ENCODE measurements around the gene BUD31.

Gene BUD31

DNA sequence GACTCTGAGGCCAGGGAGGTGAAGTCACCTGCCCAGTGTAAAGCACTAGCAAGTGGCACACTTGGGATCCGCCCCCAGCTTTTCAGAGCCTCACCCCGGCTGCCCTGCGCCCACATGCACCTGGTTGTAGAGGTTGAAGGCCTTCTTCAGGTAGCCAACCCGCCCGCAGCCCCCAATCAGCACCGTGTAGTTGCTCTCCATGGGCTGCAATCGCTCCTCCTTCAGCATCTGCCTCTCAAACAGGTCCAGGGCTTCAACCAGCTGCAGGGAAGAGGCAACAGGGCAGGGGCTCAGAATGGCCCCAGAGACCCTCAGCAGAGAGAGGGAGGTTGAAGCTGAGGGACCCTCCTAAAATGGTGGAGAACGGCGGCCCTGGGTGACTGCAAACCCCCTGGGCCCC lies 24.4 kb downstream of the BUD31 start:
- no peak for DNase-seq (ENCODE audit: low read depth)

DNA sequence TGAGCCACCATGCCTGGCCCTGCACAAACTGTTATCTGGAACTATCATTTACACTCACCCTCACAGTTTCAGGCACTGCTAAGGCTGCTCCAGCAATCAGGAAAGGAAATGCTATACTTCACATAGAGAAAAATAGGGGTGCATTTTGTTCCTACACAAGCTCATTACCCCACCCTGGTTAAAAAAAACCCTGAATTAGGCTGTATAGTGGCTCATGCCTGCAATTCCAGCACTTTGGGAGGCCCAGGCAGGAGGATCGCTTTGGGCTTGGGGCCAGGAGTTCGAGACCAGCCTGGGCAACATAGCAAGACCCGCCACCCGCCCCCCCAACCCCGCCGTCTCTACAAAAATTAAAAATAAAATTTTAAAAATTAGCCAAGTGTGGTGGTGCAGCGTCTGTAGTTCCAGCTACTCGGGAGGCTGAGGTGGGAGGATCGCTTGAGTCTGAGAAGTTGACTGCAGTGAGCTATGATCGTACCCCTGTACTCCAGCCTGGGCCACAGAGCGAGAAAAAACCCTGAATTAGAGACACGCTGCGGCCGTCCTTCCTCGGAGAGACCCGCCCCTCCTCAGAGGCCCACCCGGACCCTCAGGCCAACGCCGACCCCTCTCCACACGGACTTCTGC lies 29.3 kb downstream of the BUD31 start:
- no peak for DNase-seq (ENCODE audit: low read depth)

DNA sequence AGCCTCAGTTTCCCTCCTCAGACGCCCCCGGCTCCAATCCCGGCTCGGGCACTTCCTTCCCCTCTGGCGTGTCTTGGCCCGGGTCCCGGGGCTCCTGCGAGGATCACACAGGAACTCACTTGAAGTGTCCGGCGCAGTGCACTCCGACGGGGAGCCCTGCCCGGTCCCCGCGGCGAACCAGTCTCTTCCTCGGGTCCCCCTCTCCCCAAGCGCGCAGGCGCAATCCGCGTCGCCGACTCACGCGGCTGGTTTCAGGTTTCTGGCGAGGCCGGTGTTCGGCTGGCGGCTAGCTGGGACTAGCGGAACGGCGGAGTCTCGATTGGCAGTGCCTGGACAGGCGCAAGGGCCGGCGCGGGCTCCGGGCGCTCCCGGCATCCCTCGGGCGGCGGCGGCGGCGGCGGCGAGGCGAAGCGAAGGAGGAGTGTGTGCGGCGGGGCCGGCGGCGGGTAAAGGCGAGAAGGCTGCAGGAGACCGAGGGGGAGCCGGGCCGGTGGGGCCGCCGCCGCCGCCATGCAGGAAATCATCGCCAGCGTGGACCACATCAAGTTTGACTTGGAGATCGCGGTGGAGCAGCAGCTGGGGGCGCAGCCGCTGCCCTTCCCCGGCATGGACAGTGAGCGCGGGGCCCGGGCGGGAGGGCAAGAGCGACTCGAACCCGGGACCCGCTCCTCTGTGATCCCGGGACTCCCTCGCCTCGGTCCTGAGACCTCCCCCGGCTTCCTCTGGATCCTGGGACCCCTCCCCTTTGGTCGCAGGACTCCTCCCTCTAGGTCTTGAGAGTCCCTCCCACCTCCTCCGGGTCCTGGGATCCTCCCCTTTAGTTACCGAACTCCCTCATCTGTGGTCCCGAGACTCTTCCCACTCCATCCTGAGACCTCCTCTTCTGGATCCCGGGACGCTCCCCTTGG lies 30.1 kb downstream of the BUD31 start, which contains the start of the genes CPSF4 and PTCD1:
TSS of gene CPSF4 (plus strand) at position 371 of the 908 bp plus-strand sequence. CDS start at position 511, 140 bp downstream.
TSS of gene PTCD1 (minus strand) at position 226 of the 908 bp plus-strand sequence. CDS start 3,556 bp downstream, outside the sequence.
- DNase-seq (ENCODE audit: low read depth) = peak; percentile 68

DNA sequence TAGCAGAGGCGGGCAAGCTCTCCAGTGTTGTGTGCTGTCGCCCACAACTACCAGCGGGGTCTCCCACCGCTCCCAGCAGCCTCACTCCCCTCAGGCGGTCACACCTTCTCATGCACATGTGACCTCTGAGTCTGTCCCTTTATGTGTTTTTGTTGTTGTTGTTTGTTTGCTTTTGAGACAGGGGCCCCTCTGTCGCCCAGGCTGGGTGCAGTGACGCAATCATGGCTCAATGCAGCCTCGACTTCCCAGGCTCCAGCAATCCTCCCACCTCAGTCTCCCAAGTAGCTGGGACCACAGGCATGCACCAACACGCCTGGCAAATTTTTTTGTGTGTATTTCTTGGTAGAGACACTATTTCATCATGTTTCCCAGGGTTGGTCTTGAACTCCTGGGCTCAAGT lies 31.4 kb downstream of the BUD31 start:
- DNase-seq (ENCODE audit: low read depth) = no peak

DNA sequence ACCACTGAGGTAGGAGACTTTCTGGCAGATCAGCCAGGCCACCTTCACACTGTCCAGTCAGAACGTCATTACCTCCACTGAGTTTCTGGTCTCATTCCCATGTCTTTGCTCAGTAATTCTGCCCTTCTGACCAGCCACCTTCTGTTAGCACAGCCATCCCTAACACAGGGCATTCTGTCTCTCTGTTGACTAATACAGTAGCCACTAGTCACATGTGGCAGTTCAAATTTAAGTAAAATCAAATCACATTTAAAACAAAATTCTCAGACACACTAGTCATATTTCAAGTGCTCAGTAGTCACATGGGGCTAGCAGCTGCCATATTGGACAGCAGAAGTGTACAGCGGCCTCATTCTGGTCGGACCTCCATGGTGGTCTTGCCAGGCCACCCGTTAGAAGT lies 37.3 kb downstream of the BUD31 start:
- DNase-seq (ENCODE audit: low read depth) = no peak

DNA sequence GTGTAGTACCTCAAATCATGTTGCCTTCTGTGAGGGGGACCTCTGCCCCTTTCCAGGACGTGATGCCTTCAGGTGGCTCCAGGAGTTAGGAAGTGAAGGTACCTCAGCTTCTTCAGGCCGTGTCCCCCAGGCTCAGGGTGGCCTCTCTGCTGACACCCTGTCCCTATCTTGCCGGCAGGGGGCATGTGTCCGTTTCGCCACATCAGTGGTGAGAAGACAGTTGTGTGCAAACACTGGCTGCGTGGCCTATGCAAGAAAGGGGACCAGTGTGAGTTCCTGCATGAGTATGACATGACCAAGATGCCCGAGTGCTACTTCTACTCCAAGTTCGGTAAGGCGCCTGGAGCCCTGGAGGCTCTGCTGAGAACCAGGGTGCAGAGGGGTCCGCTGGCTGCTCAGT lies 39.2 kb downstream of the BUD31 start:
- no peak for DNase-seq (ENCODE audit: low read depth)

DNA sequence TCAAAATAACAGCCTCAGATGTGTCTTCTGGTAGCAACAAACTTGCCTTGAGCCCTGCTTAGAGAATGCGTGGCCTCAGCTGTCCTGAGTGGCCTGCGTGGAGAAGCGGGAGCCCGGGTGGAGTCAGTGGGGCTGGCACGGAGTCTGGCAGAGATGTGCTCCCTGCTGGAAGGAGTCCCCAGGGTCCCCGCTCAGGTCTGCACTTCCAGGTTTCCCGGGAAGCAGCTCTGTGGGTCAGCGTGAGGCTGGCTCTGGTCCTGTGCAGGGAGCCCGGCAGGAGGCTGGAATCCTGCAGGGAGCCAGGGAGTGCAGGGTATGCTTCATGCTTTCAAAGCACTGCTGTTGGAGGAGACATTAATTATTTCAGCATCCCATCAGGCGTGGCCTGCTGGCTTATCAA lies 40.1 kb downstream of the BUD31 start:
- no peak for DNase-seq (ENCODE audit: low read depth)

DNA sequence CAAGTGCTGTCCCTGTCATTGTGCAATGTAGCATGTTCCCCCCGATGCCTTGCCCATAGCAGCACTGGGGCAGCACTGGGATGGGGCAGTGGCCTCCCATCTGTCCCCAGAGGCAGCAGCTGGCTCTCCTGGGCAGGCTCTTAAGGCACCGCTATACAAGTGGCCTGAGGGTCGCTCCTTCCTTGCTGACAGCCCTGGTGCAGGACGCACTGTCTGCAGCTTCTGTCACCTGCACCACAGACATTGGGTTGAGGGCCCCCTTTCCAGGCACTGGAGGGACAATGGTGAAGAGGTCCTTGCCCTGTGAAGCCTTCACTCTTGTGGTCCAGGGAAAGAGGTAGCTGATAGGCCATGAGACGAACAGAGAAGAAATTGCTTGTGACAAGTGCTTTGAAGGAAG lies 40.6 kb downstream of the BUD31 start:
- DNase-seq (ENCODE audit: low read depth) = no peak

DNA sequence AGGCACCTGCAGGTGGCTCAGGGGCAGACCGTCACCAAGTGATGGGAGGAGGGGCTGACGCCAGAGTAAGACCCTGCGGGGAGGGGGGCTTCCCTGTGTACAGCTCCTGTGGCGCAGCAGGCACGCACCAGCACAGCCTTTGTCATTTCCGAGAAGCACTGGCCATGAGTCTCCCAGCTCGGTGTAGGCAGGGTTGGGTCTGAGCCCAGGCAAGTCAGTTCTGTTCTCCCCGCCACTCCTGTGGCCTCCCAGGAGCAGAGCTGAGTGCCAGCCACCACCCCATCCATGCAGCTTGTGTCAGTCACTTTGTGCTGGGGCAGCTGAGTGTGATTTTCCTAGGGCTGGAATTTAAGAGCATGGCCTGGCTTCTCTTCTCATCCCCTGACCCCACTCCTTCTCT lies 43.2 kb downstream of the BUD31 start:
- DNase-seq (ENCODE audit: low read depth) = no peak

DNA sequence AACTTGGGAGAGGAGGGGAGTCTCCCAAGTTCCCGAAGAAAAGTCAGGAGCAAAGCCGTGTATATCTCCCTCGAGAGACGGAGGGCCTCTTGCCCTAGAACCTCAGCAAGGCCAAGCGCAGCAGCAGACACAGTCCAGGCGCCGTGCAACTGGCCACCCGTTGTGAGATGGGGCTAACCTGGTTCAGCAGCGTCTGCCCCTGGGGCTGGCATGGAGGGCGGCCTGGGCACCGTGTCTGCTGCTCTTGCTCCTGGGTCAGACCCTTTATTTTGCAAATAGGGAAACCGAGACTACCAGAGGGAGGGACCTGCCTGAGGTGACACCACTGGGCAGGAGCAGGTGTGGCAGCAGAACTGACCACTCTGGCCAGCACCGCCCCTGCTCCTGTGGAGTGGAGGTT lies 43.8 kb downstream of the BUD31 start:
- no peak for DNase-seq (ENCODE audit: low read depth)

DNA sequence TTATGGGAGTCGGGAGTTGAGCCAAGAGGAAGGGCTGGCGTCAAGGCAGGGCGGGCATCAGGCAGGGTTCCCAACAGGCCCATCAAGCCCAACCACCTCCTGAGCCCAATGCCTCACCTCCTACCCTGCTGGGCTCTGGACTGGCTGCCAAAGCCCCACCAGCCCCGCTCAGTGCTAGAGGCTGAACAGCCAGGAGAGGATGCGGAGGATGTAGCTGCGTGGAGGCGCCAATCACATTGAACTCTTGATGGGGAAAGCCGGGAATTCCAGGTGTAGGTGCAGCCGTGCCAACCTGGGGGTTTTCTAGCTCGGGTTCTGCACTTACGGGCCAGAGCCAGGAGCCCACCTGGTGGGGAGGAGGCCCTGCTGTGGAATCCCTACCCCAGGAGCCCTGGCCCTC lies 44.3 kb downstream of the BUD31 start:
- DNase-seq (ENCODE audit: low read depth) = no peak

DNA sequence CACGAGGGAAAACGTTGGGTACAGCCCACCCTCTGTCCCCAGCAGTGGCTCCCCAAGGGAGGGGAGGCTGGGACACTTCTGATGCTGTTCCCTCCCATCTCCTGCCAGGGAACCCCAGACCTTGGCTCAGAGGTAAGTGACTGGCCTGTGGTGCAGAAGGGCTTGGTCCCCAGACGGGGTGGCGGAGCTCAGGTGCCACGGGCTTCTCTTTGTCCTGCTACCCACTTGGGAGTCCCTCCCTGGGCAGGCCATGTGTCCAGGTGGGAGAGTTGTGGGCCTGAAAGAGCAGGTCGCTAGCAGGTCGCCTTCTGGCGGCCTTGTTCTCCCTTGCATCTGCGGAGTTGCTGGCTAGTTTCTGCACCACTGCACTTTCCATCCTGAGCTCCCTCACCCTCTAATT lies 47.1 kb downstream of the BUD31 start:
- DNase-seq (ENCODE audit: low read depth) = no peak

DNA sequence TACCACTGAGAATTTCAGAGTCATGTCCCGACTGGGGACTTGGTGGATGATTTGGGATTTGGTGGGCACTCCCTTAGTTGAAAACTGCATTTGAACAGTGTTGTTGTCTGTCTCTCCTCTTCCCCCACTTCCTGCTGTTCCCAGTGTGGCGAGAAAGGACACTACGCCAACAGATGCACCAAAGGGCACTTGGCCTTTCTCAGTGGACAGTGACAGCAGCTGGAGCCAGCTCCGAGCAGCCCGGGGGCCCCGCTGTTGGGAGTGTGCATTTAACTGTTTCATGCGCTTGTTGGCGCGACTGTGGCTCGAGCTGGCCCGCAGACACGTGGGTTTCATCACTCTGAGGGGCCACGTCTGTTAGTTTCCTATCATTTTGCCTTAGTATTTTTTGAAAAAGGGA lies 47.5 kb downstream of the BUD31 start:
- DNase-seq (ENCODE audit: low read depth) = no peak

DNA sequence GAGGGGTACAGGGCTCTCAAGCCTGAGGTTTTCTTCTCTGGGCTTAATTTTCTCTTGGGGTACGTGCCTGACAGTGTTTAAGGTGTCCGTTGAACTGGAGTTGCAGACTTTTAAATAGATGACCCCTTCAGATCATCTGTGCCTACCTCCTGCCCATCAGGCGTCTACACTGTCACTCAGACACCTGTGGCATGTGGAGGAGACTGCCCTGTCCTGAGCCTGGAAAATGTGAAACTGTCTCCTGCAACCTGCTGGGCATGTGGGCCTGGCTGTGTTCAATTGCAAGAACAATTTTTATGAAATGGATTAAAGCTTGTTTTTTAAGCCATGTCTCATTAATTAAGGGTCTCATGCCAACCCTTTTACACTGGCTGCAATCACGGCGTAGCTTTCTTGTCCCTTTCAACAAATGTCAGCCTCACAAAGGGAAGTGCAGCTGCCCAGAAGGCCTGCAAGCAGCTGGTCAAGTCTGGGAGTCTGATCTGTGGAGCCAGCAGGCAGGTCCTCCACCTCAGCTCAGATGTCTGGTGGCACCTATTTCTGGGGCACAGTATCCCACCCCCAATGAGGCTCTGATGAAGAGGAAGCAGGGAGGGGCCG lies 48.4 kb downstream of the BUD31 start:
- DNase-seq (ENCODE audit: low read depth) = no peak

DNA sequence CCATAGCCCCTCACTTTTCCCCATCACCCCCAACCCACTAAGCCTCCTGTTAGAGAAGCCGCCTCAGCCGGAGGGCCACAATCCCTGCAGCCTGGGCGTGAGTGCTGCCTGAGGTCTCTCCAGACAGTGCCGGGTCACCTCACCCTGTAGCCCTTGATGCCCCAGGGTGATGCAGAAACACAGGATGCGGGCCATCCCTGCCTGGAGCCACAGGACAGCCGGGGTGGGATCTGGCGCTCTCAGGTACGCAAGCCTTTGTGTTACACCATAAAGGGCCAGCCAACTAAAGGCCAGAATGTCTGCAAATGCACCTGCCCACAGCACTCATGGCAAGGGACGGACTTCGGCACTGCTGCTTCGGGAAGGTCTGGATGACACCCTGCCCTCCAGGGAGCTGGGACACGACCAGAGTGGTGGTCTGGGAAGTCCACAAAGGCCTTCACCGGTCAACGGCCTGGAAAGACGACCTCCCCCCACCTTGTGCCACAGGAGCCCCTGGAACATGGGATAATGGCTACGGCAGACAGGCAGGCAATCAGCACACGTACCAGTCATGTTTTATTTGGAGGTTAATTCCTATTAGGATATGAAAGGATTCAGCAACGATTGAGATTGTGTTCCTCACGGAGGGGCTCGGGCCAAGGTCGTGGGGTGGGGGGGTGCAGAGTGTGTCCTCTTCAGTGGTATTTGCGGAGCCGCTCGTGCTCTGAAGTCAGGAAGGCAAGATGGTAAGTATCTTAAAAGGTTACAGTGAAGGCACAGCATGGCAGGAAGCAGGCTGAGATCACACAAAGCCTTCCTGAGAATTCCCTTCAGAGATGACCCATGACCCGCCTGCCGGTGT lies 49.1 kb downstream of the BUD31 start:
- DNase-seq (ENCODE audit: low read depth) = no peak

DNA sequence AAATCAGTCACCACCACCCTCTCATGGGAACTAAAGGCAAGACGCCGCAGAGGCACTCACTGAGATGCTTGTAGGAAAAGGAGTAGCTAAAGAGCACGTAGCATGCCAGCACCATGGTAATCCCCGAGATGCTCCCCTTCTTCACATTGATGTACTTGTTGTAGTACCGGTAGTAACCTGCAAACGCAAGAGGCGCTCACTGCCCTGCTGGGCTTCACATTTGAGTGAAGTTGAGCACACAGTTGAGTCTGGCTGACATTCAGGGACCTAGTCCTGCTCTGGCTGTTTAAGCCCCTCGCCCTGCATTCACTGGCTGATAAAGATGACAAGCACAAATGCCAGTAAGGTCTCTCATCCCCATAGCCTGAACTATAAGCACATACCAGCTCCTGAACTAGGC lies 50.3 kb downstream of the BUD31 start:
- DNase-seq (ENCODE audit: low read depth) = no peak

DNA sequence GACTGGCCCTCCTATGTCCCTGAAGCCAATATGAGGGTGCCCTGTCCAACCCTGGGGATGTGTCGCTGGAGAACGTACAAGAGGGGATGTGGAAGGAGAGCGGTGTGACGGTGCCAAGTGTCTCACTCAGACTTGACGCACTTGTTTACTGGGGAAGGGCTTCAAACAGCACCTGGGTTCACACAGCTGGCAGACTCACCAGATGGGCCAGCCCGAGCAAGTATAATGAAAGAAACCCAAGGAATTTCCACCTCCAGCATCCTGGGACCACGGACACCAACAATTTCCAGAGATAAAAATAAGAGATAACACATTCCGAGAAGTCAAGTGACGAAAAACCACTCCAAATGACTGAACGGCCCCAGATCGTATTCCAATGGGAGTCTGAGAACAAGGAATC lies 51.9 kb downstream of the BUD31 start:
- DNase-seq (ENCODE audit: low read depth) = no peak

DNA sequence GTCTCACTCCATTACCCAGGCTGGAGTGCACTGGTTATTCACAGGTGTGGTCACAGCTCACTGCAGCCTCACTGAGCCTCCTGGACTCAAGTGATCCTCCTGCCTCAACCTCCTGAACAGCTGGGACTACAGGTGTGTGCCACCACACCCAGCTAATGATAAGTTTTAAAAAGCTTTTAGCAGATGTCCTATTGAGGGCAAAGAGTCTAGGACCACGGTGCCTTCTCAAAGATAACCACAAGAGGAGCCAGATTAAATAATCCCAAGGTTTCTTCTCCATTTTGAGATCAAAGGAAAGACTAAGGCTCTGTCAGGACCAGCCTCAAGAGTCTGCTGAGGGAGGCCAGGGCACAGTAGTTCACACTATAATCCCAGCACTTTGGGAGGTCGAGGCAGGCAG lies 52.5 kb downstream of the BUD31 start:
- no peak for DNase-seq (ENCODE audit: low read depth)

DNA sequence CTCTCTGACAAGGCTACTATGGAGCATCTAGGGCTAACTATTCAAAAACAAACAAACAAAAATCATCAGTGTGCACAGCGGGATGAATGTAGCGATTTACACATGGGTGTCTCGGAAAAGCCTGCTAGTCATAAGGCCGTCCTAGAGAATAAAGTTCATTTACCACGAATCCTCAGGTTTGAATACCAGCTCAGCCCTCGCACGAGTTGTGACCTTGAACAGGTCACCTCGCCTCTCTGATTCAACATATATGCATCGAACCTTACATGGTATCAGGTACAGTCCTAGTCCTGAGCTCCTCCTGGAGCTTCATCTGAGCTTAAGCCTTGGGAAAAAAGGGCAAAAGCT lies 56.6 kb downstream of the BUD31 start:
- no peak for DNase-seq (ENCODE audit: low read depth)

DNA sequence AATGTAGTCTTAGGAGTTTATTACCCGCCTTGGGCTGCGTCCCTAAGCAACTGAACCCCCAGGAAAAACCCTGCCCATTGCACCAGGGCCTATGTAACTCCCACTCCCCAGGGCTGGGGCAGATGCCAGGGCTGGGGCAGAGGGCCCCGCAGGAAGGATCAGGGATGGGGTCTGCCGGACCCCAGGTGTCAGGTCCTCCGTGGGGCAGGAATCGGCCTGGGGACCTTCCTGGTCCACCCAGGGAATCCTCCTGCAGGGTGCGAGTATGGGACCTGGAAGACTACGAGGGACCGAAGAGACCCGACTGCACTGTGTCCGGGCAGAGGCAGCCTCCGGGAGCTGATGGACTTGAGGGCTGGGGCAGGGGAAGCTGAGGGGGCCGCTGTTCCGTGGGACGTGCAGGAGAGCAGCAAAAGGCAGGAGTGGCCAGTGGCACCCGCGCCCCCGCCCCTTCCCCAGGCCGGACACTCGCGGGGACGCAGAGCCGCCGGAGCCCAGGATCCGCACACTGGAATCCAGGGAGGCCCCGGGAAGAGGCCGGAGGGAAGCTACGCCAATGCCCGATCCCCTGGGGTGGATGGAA lies 59.7 kb downstream of the BUD31 start:
- DNase-seq (ENCODE audit: low read depth) = no peak
